Transverse colon (tissue), 4 donors: ENCODE results near the gene KRTAP10-1. TPM values are rescaled to one million over a fixed set of nuclear protein-coding genes. Genes with fewer than 3 reads are reported as not detected.

Experiments used
- DNase-seq: peaks from one replicate; pipeline ENCODE4 v3.0.0-alpha.2; 2019
- H3K27ac ChIP-seq, 4 donors: fragments of 200-600 bp; sonication (generic); 2 replicates each; pipeline ENCODE4 v1.5.1; 2016 to 2018; ENCODE audit warnings: inconsistent platforms in 4 of 4
- H3K27me3 ChIP-seq: fragments of 200-600 bp; sonication (generic); 2 replicates; pipeline ENCODE4 v1.5.1; 2017; ENCODE audit warnings: inconsistent platforms
- H3K36me3 ChIP-seq, 4 donors: fragments of 200-600 bp; sonication (generic); 2 replicates each; pipeline ENCODE4 v1.5.1; 2017 to 2019; ENCODE audit warnings: inconsistent platforms in 4 of 4
- H3K4me1 ChIP-seq, 4 donors: fragments of 200-600 bp; sonication (generic); 2 replicates each; pipeline ENCODE4 v1.5.1; 2017 to 2020; ENCODE audit warnings: inconsistent platforms in 4 of 4
- H3K4me3 ChIP-seq, 4 donors: fragments of 200-600 bp; sonication (generic); 1 replicate in 1 of 4; 2 replicates in 3 of 4; pipeline versions ENCODE4 v1.5.1 to v1.6.1; 2017 to 2019; ENCODE audit warnings: inconsistent platforms in 4 of 4
- H3K9me3 ChIP-seq, 2 donors: fragments of 200-600 bp; sonication (generic); 2 replicates each; pipeline ENCODE4 v1.5.1; 2017 to 2019; ENCODE audit warnings: inconsistent platforms in 2 of 2
- CTCF ChIP-seq, 5 experiments: fragments of 200-600 bp in 3 of 5; fragments of 450-650 bp in 2 of 5; sonication (generic) in 3 of 5; IDR thresholded peaks; 1 replicate in 2 of 5; 2 replicates in 3 of 5; pipeline ENCODE4 v1.5.1; 2016 to 2017; ENCODE audit warnings: antibody characterized with exemption in 5 of 5, inconsistent platforms in 3 of 5, mild to moderate bottlenecking in 2 of 5, moderate library complexity in 1 of 5
- EP300 ChIP-seq: sonication (generic); formaldehyde crosslinking; IDR thresholded peaks from one replicate; pipeline ENCODE4 v1.6.1; 2017; ENCODE audit warnings: antibody characterized with exemption, low read depth
- POLR2A ChIP-seq: fragments of 450-650 bp; IDR thresholded peaks from one replicate; pipeline ENCODE4 v1.6.1; 2016; ENCODE audit warnings: antibody characterized with exemption, mild to moderate bottlenecking, moderate library complexity
- POLR2AphosphoS5 ChIP-seq, 3 donors: sonication (generic); formaldehyde crosslinking; IDR thresholded peaks; one replicate each; pipeline ENCODE4 v1.6.1; 2016; ENCODE audit warnings: antibody characterized with exemption in 3 of 3
- WGBS, 2 donors: methylation state at CpG; one replicate each; pipeline ENCODE4 v1.1.5; 2018; ENCODE audit warnings: low coverage in 1 of 2; 5-methylcytosine and 5-hydroxymethylcytosine counted together
- in situ Hi-C, 4 donors: fragments of 200-750 bp; cut with MboI; loops; one replicate each; pipeline versions ENCODE4 v1.15.0 to v1.15.1; 2017; ENCODE audit warnings: low sequenced_read_pairs in 3 of 4, low pct_ligation_motif_present in 1 of 4, low pct_unique_long_range_greater_than_20kb in 1 of 4
- intact Hi-C: fragments of 100-400 bp; cut with DNase I; formaldehyde crosslinking; loops from one replicate; pipeline ENCODE4 v1.15.1; 2023; ENCODE audit warnings: low total_unique reads
- total RNA-seq, 4 donors: library from RNA; depleted of rRNA; stranded (reverse); fragments of >200 nt; gene quantifications; one replicate each; pipeline ENCODE4 v1.1.0, GENCODE V29; 2016

The KRTAP10-1 gene
- total RNA-seq, 4 donors from 2014 or later: not detected

GRCh38 chr21:44518686-44519085 is 21.3 kb downstream of the KRTAP10-1 start:
- intact Hi-C loops: no loop called here
- WGBS, 2 donors: 73 to 100% methylated on average over 2 to 12 of the region's 12 CpGs
- H3K27me3 ChIP-seq: no peaks in the 10 kb centered on the region
- no peak overlapping the region for H3K4me3 ChIP-seq
- TF ChIP-seq POLR2A (no peak), POLR2AphosphoS5 (IDR thresholded peaks at IDR 0.05) (no peak), CTCF (IDR thresholded peaks at IDR 0.05) (no peak), EP300 (no peak)
- in situ Hi-C loops: loop anchor here in 2 of 4 donors (10.0 to 25.0 kb wide), 2 partner anchors 269 to 276 kb away; no protein-coding TSS in a partner anchor
- no peak for DNase-seq
- no peaks in the 10 kb centered on the region for H3K9me3 ChIP-seq
- no peaks in the 10 kb centered on the region for H3K4me1 ChIP-seq
- H3K27ac ChIP-seq: no peak overlapping the region
- no peaks in the 10 kb centered on the region for H3K36me3 ChIP-seq

GRCh38 chr21:44517175-44517899 is 22.7 kb downstream of the KRTAP10-1 start:
- intact Hi-C loops: no loop called here
- no peak for TF ChIP-seq EP300
- no peak for TF ChIP-seq POLR2AphosphoS5 (IDR thresholded peaks at IDR 0.05)
- TF ChIP-seq CTCF (IDR thresholded peaks at IDR 0.05): no peak
- TF ChIP-seq POLR2A: no peak
- no peaks in the 10 kb centered on the region for H3K9me3 ChIP-seq
- H3K4me3 ChIP-seq: no peak overlapping the region
- in situ Hi-C loops: loop anchor here in 2 of 4 donors (10.0 to 25.0 kb wide), 2 partner anchors 270 to 277 kb away; no protein-coding TSS in a partner anchor
- no peaks in the 10 kb centered on the region for H3K27me3 ChIP-seq
- 78 to 92% methylated on average over 5 to 15 of the region's 15 CpGs for WGBS, 2 donors
- no peaks in the 10 kb centered on the region for H3K4me1 ChIP-seq
- no peaks in the 10 kb centered on the region for H3K36me3 ChIP-seq
- no peak overlapping the region for H3K27ac ChIP-seq
- DNase-seq: no peak

- in situ Hi-C loops (loop anchor here in 2 of 4 donors (10.0 to 25.0 kb wide), 2 partner anchors 270 to 278 kb away; no protein-coding TSS in a partner anchor), intact Hi-C loops (no loop called here)
- Histone ChIP-seq H3K27me3 (no peaks in the 10 kb centered on the region), H3K4me3 (no peak overlapping the region), H3K9me3 (no peaks in the 10 kb centered on the region), H3K36me3 (no peaks in the 10 kb centered on the region), H3K4me1 (no peaks in the 10 kb centered on the region), H3K27ac (no peak overlapping the region)
- TF ChIP-seq EP300: no peak
- TF ChIP-seq POLR2AphosphoS5 (IDR thresholded peaks at IDR 0.05): no peak
- no peak for TF ChIP-seq POLR2A
- no peak for TF ChIP-seq CTCF (IDR thresholded peaks at IDR 0.05)
- DNase-seq: no peak
- 89 to 97% methylated on average over 5 to 10 of the region's 10 CpGs for WGBS, 2 donors
Observed at GRCh38 chr21:44516828-44517174, 23.2 kb downstream of the KRTAP10-1 start.

- DNase-seq: no peak
- TF ChIP-seq EP300 (no peak), POLR2A (no peak), POLR2AphosphoS5 (IDR thresholded peaks at IDR 0.05) (no peak), CTCF (IDR thresholded peaks at IDR 0.05) (no peak)
- H3K4me1 ChIP-seq: no peaks in the 10 kb centered on the region
- no peaks in the 10 kb centered on the region for H3K9me3 ChIP-seq
- no peak overlapping the region for H3K4me3 ChIP-seq
- no peaks in the 10 kb centered on the region for H3K36me3 ChIP-seq
- 87% methylated on average over 13 of the region's 13 CpGs; no CpG with 5 or more reads in 1 of the 2 donors for WGBS, 2 donors
- intact Hi-C loops: no loop called here
- no peak overlapping the region for H3K27ac ChIP-seq
- no peaks in the 10 kb centered on the region for H3K27me3 ChIP-seq
- in situ Hi-C loops: loop anchor here in 2 of 4 donors (10.0 to 25.0 kb wide), 2 partner anchors 271 to 278 kb away; no protein-coding TSS in a partner anchor
Observed at GRCh38 chr21:44516342-44516741, 23.7 kb downstream of the KRTAP10-1 start.
